Activated CD8-positive, alpha-beta memory T cell treated with anti-CD3 and anti-CD28 coated beads for 36 hours (primary cell): ENCODE measurements around the gene DNAH2. TPM values are rescaled to one million over a fixed set of nuclear protein-coding genes. Genes with fewer than 3 reads are reported as not detected.

Experiments used
- CTCF ChIA-PET: fragments of 350-600 bp; sonication (Branson Sonifier 250); formaldehyde crosslinking; loops from one replicate; lab custom pipeline; 2021; ENCODE audit warnings: antibody characterized with exemption; lab: Charles Lee
- POLR2A ChIA-PET: fragments of 350-600 bp; sonication (Branson Sonifier 250); formaldehyde crosslinking; loops from one replicate; lab custom pipeline; 2021; ENCODE audit warnings: antibody characterized with exemption; lab: Charles Lee
- total RNA-seq, 2 experiments: library from RNA; stranded (reverse); gene quantifications; one replicate each; pipeline ENCODE4 v1.2.3, GENCODE V29; 2021

DNAH2 gene
- total RNA-seq, 2 experiments from 2014 or later = 0.10 to 0.23 TPM

DNA sequence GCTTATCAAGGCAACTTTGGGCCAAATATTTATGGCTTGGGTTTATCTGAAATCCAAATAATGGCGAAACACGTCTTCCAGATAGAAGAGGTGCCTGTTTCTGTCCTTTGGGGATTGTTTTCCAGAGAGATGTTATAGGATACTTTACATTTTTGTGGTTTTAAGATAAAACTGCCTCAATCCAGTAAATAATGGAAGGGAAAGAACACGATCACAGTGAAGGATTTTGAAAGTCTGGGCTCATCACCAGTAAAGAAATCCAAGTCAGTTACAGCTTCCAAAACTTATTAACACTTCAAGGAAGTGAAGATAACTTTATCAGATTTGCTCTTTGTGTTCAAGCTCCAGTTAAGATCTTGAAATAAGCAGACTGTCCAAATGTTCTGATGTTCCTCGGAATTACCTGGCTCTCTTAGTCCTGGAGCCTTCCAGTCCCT, 30.1 kb downstream of the DNAH2 start:
- POLR2A ChIA-PET = no interaction called here
- CTCF ChIA-PET = interaction anchor here (0.9 to 1.2 kb wide), 2 partner anchors 12 to 168 kb away, joined by 3 read pairs; partner anchors contain the start of gene RNF227

DNA sequence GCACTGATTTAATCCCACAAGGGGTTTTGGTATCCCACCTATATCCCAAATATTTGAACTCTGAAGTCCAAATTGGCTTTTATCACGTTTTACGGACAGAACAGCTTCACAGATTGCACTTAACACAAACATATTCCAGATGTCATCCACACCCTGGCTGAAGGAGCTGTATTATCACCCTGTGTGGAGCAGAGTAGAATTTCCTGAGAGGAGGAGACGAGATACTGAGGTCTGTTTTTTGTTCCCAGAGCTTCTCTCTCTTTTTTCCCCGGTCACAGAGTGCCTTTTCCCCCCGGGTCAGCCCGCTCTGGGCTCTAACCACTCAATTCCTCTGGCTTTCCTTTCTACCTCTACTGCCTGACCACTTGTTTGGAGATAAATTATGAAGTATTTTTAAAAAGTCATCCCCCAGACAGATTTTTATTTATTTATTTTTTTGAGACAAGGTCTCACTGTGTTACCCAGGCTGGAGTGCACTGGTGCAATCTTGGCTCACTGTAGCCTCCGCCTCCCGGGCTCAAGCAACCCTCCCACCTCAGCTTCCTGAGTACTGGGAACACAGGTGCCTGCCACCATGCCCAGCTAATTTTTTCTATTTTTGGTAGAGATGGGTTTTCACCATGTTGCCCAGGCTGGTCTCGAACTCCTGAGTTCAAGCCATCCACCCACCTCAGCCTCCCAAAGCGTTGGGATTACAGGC, 30.7 kb downstream of the DNAH2 start:
- ChIA-PET CTCF (interaction anchor here (0.9 to 1.2 kb wide), 3 partner anchors 12 to 168 kb away, joined by 3 read pairs; partner anchors contain the start of gene RNF227), POLR2A (no interaction called here)

DNA sequence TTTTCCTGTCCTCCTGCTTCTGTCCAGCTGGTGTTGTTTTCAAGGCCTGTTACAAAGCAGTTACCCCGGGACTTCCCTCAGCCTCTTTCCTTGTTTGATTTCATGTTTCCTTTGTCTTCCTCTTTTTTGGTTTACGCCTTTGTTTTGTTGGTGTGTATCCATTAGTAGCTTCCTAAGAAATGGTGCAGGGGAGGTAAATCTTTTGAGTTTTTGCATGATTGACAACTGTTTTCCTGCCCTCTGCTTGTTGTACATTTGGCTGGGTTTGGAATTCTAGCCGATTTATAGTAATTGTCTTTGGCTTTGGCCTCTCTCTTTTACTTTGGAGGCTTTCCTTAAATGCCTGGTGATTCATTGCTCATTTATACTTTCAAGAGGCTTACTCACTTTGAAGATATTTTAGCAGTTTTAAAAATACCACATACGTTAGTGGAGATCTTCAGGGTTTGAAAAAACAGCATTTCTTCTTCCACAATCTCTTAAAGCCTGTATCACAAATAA, 32.8 kb downstream of the DNAH2 start:
- ChIA-PET POLR2A (no interaction called here), CTCF (no interaction called here)

DNA sequence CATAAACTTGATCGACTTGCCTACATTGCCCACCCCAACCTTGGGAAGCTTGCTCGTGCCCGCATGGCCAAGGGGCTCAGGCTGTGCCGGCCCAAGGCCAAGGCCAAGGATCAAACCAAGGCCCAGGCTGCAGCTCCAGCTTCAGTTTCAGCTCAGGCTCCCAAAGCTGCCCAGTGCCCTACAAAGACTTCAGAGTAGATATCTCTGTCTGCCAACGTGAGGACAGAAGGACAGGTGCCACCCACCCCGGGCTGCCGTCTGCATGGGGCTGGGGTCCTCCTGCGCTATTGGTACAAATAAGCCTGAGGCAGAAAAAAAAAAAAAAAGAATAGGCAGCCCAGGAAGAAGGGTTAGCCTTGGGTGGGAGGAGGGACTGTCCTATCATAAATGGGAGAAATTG, 37.1 kb downstream of the DNAH2 start:
- POLR2A ChIA-PET = no interaction called here
- CTCF ChIA-PET = no interaction called here

DNA sequence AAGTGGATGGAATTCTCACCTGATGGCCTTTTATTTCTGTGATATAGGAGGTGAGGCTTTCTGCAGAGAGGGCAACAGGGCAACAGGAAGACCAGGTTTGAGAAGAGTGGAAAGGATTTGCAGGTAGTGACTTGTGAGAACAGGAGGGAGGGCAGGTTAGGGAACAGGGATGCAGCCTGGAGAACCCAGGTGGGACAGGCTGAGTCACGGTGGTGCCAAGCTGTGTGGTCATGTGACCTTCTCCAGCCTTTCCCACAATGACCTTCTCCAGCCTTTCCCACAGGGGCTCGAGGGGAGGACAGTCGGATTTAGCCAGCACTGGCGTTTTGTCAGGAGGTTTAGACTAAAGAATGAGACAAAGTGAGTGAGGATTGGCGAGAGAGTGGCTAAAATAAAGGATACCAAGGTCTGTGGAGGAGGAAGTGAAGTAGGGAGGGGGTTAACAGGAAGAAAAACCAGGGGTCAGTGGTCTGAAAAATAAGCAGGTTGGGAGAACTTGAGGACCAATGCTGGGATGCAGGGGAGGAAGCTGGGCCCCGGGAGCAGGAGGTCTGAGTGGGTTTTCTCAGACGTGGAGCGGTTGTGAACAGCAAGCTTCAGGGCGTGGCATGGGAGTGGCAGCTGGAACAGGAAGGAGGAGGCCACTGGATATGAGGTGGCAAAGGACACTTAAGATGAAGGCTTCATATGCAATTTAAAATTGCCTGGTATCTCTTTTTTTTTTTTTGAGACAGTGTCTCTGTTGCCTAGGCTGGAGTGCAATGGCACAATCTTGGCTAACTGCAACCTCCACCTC, 37.7 kb downstream of the DNAH2 start:
- CTCF ChIA-PET = no interaction called here
- POLR2A ChIA-PET = no interaction called here

DNA sequence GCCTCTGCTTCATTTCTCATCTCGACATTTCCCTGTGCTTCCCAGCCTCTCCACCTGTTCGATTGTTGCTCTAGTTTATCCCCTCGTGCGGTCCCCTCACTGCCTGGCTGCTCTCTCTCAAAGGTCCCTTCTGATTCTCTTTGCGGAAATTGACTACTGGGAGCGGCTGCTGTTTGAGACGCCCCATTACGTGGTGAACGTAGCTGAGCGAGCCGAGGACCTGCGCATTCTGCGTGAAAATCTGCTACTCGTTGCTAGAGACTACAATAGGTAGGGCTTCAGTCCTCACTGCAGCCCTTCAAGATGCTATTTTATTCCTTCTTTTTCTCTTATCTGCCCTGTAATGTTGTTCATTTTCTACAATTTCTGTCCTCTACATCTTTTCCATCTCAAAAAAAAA, 39.4 kb downstream of the DNAH2 start:
- CTCF ChIA-PET = no interaction called here
- POLR2A ChIA-PET = no interaction called here

DNA sequence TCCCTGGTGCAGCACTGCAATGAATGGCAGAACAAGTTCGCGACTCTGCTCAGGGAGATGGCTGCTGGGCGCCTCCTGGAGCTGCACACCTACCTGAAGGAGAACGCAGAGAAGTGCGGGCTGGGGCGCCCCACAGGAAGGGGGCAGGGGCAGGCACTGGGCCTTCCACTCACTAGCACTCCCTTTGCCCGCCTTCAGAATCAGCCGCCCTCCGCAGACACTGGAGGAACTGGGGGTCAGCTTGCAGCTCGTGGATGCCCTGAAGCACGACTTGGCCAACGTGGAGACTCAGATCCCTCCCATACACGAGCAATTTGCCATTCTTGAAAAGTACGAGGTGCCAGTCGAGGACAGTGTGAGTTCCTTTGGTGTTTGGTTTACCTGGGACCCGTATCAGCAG, 46.4 kb downstream of the DNAH2 start:
- CTCF ChIA-PET = no interaction called here
- POLR2A ChIA-PET = no interaction called here

DNA sequence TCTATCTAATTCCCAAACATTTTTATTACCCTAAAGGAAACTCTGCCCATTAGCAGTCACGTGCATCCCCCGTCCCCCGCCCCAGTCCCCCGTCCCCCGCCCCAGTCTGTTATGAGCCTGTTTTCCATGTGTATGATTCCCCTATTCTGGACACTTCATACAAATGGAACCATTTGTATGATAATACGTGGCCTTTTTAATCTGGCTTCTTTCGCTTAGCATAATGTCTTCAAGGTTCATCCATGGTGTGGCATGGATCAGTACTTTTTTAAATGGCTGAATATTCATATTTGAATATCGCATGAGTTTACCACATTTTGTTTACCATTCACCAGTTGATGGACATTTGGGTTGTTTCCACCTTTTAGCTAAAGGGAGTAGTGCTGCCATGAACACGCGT, 49.5 kb downstream of the DNAH2 start:
- ChIA-PET POLR2A (no interaction called here), CTCF (no interaction called here)

DNA sequence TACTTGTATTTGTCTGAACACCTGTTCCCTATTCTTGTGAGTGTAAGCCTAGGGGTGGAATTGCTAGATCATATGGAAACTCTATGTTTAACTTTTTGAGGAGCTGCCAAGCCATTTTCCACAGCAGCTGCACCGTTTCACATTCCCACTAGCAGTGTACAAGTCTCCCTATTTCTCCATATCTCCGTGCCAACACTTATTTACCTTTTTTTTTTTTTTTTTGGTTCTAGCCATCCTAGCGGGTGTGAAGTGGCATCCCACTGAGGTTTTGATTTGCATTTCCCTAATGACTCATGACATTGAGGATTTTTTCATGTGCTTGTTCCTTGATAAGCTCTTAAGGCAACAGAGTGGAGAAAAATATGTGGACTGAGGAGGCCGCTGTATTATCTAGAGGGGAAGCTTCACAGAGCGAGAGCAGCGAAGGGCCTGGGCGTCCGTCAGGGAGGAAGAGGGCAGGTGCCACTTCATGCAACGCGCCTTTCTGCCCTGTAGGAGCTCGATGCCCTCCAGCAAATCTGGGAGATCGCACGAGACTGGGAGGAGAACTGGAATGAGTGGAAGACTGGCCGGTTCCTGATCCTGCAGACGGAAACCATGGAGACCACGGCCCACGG, 50.0 kb downstream of the DNAH2 start:
- POLR2A ChIA-PET = no interaction called here
- CTCF ChIA-PET = no interaction called here

DNA sequence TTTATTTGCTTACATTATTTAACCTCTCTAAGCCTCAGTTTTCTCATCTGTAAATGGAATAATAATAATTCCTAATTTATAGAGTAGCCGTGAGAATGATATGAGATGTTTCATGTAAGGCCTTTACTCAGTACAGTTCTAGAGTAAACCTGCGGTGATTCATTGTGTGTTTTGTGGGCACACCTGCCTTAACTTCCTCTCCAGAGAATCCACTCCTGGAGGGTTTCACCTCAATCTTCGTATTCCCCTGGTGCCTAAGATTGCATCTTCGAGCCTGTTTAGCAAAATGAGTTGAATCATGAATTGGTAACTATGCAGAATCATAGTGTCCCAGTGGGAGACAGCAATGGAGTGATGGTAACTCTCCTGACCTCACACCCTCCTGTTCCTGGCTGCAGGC, 52.3 kb downstream of the DNAH2 start:
- POLR2A ChIA-PET = no interaction called here
- CTCF ChIA-PET = no interaction called here

DNA sequence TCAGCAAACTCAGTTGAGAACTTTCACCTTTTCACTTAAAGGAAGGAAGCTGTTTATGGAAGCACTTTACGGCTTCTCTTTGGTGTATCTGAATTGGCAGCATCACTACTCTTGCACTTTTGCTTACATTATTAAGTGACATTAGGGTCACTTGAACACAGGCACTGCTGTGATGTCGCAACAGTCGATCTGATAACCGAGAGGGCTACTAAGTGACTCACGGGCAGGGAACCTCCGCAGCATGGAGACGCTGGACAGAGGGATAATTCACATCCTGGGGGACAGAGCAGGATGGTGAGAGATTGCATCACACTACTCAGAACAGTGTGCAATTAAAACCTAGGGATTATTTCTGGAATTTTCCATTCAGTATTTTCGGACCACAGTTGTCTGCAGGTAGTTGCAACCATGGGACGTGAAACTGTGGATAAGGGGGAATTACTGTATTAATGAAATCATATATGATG, 56.5 kb downstream of the DNAH2 start:
- POLR2A ChIA-PET = no interaction called here
- CTCF ChIA-PET = no interaction called here

DNA sequence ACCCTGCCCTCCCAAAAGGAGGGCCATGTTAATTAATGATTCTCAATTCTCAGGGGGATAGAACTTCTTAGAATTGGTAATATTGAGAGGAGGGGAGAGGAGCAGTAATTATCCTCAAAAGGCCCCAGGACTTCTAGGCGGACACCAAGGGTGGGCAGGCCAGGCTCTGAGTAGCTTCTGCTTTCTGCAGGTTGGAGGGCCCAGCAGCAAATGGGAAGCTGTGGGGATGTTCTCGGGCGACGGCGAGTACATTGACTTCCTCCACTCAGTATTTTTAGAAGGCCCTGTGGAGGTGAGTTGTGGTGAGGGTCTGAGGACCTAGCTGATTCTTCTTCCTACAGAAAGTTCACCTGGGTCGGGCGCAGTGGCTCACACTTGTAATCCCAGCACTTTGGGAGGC, 57.5 kb downstream of the DNAH2 start:
- ChIA-PET POLR2A (no interaction called here), CTCF (no interaction called here)

DNA sequence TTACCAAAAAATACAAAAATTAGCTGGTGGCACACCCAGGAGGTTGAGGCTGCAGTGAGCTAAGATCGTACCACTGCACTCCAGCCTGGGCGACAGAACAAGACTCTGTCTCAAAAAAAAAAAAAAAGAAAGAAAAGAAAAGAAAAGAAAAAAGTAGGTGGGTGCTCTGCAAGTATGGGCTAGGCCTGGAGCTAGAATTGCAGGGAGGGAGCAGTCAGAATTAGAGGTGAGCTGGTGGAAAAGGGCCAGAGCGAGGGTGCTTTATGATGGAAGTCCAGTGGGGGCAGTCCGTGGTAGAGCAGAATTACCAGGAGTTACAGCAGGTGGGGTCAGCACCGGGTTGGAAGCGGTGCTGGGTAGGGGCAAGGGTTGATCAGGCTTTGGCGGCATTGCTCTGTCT, 59.5 kb downstream of the DNAH2 start:
- ChIA-PET POLR2A (no interaction called here), CTCF (no interaction called here)

DNA sequence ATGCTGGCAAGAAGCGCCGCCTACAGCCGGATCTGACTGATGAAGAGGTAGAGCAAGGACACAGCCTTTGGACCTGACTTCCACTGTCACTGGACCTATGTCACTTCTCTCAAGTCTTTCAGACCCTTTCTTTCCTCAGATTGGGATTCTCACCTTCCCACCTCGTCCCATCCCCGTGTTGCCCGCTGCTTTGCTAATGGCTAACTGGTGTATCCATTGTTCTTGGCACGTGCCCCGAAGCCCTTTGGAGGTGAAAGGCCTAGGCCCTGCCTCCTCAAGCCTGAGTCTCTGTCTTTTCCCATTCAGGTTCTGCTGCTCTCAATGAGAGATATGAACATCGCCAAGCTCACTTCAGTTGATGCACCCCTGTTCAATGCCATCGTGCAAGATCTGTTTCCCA, 63.2 kb downstream of the DNAH2 start:
- POLR2A ChIA-PET = no interaction called here

DNA sequence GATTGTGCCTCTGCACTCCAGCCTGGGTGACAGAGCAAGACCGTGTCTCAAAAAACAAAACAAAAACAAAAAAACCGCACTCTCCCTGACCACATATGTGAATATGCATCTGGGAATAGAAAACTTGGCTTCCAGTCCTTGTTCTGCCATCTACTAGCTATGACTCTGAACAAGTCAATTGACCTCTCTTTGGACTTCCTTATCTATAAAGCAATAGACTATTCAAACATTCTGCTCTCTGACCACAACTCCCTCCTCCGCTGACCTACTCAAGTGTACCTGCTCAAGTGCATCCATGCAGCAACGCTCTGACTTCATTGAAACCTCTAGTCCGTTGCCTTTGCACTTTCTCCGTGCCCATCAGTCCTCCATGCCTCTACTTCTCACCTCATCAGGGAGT, 63.9 kb downstream of the DNAH2 start:
- POLR2A ChIA-PET = no interaction called here
- CTCF ChIA-PET = no interaction called here

More for the DNA sequence above, 63.2 kb downstream of the DNAH2 start:
- CTCF ChIA-PET = no interaction called here

DNA sequence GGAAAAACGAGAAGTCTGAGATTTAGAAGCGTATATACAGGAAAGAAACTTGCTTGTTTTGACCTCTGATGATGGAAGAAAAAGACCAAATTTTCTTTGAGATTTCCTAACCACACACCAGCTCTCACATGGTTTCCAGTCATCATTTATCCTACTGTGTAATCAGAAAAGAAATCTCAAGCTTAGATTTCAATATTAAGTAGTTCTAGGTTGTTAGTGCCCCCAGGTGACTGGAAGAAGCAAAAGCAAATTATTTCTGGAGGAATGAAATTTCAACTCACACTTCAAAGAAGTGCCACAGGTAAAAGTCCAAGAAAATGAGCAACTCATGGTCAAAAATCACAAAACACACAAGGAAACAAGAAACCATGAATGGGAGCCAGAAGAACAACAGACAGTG, 64.7 kb downstream of the DNAH2 start:
- CTCF ChIA-PET = interaction anchor here (0.6 kb wide), 1 partner anchor 442 kb away, joined by 7 read pairs; no protein-coding TSS in a partner anchor
- POLR2A ChIA-PET = no interaction called here

DNA sequence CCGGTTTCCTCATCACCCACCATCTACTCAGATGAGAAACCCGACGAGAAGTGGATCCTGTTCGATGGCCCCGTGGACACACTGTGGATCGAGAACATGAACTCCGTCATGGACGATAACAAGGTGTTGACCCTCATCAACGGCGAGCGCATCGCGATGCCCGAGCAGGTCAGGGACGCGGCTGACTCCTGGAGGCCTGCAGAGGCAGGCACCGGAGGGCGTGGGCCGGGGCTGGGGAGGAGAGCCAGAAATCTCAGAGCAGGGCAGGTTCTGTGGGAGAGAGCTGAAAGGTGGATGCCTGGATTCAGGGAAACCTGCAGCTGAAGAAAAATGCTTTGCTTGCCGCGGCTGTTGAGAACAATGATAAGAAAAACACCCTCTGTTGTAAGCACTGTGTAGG, 69.3 kb downstream of the DNAH2 start:
- CTCF ChIA-PET = no interaction called here

DNA sequence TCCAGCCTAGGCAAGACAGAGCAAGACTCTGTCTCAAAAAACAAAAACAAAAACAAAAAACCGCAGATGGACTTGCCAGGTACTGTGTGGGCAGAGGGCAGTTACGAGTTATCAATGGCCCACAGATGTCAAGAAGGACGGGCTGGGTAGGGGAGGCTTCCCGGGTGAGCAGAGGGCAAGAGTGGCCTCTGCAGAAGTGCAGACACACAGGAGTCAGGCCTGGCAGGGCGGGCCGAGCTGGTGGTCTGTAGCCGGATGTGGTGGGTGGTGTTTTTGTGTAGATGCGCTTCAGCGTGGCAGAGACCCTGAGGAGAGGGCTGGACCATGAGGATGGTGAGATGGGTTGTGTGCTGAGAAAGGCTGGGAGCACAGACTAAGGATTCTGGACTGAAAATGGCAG, 71.6 kb downstream of the DNAH2 start:
- ChIA-PET CTCF (no interaction called here), POLR2A (no interaction called here)

More for the DNA sequence above, 69.3 kb downstream of the DNAH2 start:
- POLR2A ChIA-PET = no interaction called here

DNA sequence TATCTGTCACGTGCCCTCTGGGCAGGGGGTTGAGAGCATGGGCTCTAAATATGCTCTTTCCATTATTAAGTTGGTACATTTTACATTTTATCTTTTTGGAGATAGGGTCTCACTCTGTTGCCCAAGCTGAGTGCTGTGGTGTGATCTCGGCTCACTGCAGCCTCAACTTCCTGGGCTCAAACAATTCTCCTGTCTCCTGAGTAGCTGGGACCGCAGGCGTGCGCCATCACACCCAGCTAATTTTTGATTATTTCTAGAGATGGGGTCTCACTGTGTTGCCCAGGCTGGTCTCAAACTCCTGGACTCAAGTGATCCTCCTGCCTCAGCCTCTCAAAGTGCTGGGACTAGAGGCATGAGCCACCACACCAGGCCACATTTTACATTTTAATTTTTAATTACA, 72.6 kb downstream of the DNAH2 start:
- POLR2A ChIA-PET = no interaction called here
- CTCF ChIA-PET = no interaction called here

DNA sequence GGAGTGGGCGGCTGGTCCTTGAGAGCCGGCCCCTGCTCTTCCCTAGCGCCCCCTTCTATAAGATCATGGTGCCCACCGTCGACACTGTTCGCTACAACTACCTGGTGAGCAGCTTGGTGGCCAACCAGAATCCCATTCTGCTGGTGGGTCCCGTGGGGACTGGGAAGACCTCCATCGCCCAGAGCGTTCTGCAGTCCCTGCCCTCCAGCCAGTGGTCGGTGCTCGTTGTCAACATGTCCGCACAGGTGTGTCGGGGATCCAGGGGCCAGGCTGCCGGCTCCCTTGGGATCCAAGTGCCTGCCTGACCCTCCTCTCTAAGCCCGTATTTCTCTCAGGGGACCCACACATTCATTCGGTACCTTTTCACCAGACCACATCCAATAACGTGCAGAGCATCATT, 75.1 kb downstream of the DNAH2 start:
- POLR2A ChIA-PET = no interaction called here
- CTCF ChIA-PET = interaction anchor here (0.6 kb wide), 1 partner anchor 31 kb away, joined by 6 read pairs; no protein-coding TSS in a partner anchor
